Nephron (organoid): ENCODE measurements around the gene SETD6.
"Not testable (repeated sequence)": the region's sequence is repeated elsewhere in the genome, so short reads cannot be mapped to it uniquely, and the experiment has no call there.

Source experiments
- H3K27ac Mint-ChIP-seq, 3 experiments: 2 replicates each; pipeline ENCODE4 v1.8.0; 2020; ENCODE audit warnings: mixed read lengths in 3 of 3, mild to moderate bottlenecking in 2 of 3, moderate library complexity in 1 of 3
- H3K27me3 Mint-ChIP-seq: 2 replicates; pipeline ENCODE4 v1.8.0; 2021; ENCODE audit warnings: low read depth, mild to moderate bottlenecking, moderate library complexity, mixed read lengths
- H3K36me3 Mint-ChIP-seq: 2 replicates; pipeline ENCODE4 v1.8.0; 2020; ENCODE audit warnings: low read depth, mixed read lengths
- H3K4me1 Mint-ChIP-seq: 2 replicates; pipeline ENCODE4 v1.8.0; 2020; ENCODE audit warnings: mixed read lengths
- H3K4me3 Mint-ChIP-seq, 3 experiments: 2 replicates each; pipeline ENCODE4 v1.8.0; 2020; ENCODE audit warnings: mild to moderate bottlenecking in 3 of 3, mixed read lengths in 3 of 3, moderate library complexity in 2 of 3
- H3K9me3 Mint-ChIP-seq: 2 replicates; pipeline ENCODE4 v1.8.0; 2020; ENCODE audit warnings: mixed read lengths
- TF ChIP-seq, protein P1 (sequence below), 3 experiments: fragments of 200-600 bp; sonication (generic); IDR thresholded peaks; one replicate each; pipeline ENCODE4 v1.5.0; 2021; ENCODE audit warnings: antibody characterized with exemption in 3 of 3; ENCODE audit not compliant: unreplicated experiment in 3 of 3

SETD6 gene

DNA sequence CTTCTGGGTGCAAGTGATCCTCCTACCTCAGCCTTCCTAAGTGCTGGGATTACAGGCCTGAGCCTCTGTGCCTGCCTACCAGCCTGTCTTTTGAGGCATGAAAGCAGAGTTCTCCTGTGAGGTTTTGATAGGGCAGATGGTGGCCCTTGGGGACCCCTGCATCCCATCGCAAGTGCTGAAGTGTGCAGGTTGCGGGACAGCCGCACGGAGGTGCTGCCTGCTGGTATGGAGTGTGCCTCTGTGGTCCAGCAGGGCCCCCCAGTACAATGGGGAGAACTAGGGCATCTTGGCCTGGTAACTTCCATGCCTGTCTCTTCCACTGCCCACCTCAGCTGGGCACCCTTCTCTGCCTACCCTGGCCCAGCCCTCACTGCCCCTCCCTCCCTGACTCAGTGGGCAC, 25.3 kb upstream of the SETD6 start:
- TF ChIP-seq, protein P1, sequence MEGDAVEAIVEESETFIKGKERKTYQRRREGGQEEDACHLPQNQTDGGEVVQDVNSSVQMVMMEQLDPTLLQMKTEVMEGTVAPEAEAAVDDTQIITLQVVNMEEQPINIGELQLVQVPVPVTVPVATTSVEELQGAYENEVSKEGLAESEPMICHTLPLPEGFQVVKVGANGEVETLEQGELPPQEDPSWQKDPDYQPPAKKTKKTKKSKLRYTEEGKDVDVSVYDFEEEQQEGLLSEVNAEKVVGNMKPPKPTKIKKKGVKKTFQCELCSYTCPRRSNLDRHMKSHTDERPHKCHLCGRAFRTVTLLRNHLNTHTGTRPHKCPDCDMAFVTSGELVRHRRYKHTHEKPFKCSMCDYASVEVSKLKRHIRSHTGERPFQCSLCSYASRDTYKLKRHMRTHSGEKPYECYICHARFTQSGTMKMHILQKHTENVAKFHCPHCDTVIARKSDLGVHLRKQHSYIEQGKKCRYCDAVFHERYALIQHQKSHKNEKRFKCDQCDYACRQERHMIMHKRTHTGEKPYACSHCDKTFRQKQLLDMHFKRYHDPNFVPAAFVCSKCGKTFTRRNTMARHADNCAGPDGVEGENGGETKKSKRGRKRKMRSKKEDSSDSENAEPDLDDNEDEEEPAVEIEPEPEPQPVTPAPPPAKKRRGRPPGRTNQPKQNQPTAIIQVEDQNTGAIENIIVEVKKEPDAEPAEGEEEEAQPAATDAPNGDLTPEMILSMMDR (IDR thresholded peaks at IDR 0.05; ENCODE audit: unreplicated experiment in 3 of 3), result no peak
- Mint-ChIP-seq H3K9me3 (no peaks in the 10 kb centered on the region), H3K27ac (no peak overlapping the region), H3K36me3 (no peaks in the 10 kb centered on the region), H3K27me3 (peaks cover 20% of the 10 kb centered on the region), H3K4me3 (no peak overlapping the region), H3K4me1 (peaks cover 18% of the 10 kb centered on the region)

DNA sequence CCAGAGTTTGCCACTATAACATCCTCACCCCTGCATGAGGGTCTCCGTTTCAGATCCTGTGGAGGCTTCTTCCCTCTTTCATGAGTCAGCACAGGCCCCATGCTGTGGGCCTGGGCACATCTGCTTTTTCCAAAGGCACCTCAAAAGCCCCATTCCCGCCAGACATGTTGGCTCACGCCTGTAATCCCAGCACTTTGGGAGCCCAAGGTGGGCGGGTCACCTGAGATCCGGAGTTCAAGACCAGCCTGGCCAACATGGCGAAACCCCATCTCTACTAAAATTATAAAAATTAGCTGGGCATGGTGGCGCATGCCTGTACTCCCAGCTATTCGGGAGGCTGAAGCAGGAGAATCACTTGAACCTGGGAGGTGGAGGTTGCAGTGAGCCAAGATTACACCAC, 24.8 kb upstream of the SETD6 start:
- H3K9me3 Mint-ChIP-seq, H3K36me3 Mint-ChIP-seq, H3K4me3 Mint-ChIP-seq, H3K27ac Mint-ChIP-seq: not testable (repeated sequence)
- H3K27me3 Mint-ChIP-seq, result peaks cover 20% of the 10 kb centered on the region
- peaks cover 20% of the 10 kb centered on the region for H3K4me1 Mint-ChIP-seq

DNA sequence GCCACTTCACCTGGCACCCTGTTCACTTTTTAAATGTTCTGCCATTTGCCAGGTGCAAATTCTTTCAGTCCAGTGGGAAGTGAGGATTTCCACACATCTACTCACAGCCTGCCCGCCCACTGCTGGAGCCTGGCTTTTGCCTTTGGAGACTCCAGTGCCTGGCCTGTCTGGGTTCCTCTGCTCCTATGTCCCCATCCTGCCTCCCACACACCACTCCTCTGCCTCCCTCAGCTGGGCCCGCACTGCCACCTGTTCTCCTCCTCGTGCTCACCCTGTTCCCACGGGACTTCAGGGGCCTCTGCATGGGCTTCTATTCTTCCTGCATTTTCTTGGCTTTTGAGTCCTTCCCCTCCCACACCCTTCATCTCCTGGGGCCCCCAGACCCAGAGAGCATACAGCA, 23.3 kb upstream of the SETD6 start:
- no peak overlapping the region for H3K4me3 Mint-ChIP-seq
- peaks cover 20% of the 10 kb centered on the region for H3K27me3 Mint-ChIP-seq
- TF ChIP-seq, protein P1 (IDR thresholded peaks at IDR 0.05; ENCODE audit: unreplicated experiment in 3 of 3), result no peak
- no peak overlapping the region for H3K27ac Mint-ChIP-seq
- H3K4me1 Mint-ChIP-seq, result peaks cover 23% of the 10 kb centered on the region
- no peaks in the 10 kb centered on the region for H3K36me3 Mint-ChIP-seq
- no peaks in the 10 kb centered on the region for H3K9me3 Mint-ChIP-seq

DNA sequence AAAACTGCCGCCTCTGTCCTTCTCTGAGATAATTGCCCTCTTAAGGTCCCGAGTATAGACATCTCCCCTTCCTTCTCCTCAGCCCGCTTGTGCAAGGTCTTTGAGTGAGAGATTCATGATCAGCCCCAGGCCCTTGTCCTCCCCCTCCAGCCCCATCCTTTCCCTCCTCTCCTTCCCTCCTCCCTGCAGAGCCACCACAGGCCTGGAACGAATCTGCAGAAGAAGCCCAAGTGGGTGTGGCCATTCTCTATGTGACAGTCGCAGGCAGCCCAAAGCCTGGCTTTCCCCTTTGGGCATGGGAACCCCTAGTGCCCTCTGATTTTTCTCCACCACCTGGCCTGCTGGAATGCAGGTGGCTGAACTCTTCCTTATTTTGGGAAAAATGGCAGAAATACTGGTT, 22.6 kb upstream of the SETD6 start:
- Mint-ChIP-seq H3K27me3 (peaks cover 20% of the 10 kb centered on the region), H3K36me3 (no peaks in the 10 kb centered on the region), H3K4me3 (no peak overlapping the region), H3K4me1 (peaks cover 23% of the 10 kb centered on the region), H3K9me3 (no peaks in the 10 kb centered on the region), H3K27ac (peak overlapping the region in 1 of 3 experiments; percentile 31)
- TF ChIP-seq, protein P1 (IDR thresholded peaks at IDR 0.05; ENCODE audit: unreplicated experiment in 3 of 3), result no peak

DNA sequence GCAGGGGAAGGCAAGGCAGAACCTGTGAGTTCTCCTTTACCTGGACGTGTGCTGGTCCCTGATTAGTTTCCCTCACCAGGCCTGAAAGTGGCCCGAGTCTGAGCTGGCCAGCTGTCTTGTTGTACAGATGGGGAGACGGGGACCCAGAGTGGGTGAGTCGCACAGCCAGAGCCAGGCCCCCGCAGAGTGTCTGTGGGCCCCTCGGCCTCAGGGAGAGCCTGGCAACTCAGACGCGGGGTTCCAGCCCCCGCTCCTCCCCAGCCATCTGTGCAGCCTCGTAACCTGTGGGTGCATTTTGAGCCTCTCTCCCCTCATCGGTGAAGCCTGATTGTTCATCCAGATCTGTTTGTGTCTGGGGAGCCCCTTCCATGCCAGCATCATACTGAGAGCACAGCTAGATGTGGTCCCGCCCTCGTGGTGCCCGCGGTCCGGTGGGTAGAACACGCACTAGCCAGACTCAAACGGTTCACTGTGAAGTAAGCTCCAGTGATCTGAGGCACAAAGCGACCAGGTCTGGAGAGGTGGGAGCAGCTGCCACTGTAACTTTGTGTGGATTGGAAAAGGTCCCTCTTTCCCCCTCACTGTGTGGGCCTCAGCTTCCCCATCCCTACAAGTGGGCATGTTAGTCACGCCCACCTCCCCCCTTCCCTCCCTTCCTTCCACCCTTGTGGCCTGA, 21.4 kb upstream of the SETD6 start:
- Mint-ChIP-seq H3K4me3 (no peak overlapping the region), H3K27me3 (peaks cover 31% of the 10 kb centered on the region), H3K9me3 (no peaks in the 10 kb centered on the region), H3K36me3 (no peaks in the 10 kb centered on the region), H3K27ac (no peak overlapping the region), H3K4me1 (peaks cover 23% of the 10 kb centered on the region)
- TF ChIP-seq, protein P1 (IDR thresholded peaks at IDR 0.05; ENCODE audit: unreplicated experiment in 3 of 3), result no peak

DNA sequence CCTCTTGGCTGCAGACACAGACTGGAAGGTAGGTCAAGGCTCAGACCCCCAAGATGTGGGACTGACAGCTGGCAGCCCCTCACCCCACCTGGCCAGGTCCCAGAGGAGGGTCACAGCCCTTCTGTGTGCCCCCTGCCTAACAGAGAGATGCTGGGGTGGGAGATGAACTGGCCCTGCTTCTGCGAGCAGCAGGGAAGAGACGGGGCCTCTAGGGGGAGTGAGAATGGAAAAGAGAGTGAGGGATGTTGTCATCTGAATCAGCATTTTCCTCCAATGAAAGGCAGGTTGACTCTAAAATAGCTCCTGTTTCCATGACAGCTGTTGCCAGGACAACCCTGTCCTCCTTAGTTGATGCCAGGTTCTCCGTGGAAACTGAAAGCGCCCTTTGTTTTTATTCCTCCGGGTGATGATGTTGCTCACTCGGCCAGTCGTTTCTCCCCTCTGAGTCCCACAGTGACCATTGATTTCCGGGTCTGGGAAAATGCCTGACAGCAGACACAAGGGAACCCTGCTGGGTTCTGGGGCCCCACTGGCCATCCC, 20.3 kb upstream of the SETD6 start:
- Mint-ChIP-seq H3K9me3 (no peaks in the 10 kb centered on the region), H3K27ac (peak overlapping the region; percentile 78 to 90 (median 87)), H3K36me3 (no peaks in the 10 kb centered on the region), H3K4me3 (peak overlapping the region in 2 of 3 experiments; percentile 47 to 54), H3K4me1 (peaks cover 23% of the 10 kb centered on the region), H3K27me3 (peaks cover 33% of the 10 kb centered on the region)
- TF ChIP-seq, protein P1 (IDR thresholded peaks at IDR 0.05; ENCODE audit: unreplicated experiment in 3 of 3), result peak; percentile 41 to 52 (median 48)
